ENCODE results near the gene NRBP1.

- no peak for TF ChIP-seq CTCF (conservative IDR thresholded peaks at IDR 0.05)
- no peak for TF ChIP-seq ZFX (IDR thresholded peaks at IDR 0.05)
These were observed 49.6 kb upstream of the NRBP1 start for GRCh38 chr2:27378809-27379290.

All from C4-2B (cell line).